GM18517 (cell line): ENCODE results near the gene KRTAP10-2.
"Not testable (repeated sequence)": the region's sequence is repeated elsewhere in the genome, so short reads cannot be mapped to it uniquely, and the experiment has no call there.

Experiments used
- ATAC-seq: cut with Tn5 transposase; IDR thresholded peaks from one replicate; pipeline ENCODE4 v1.9.1; 2021; ENCODE audit warnings: mild to moderate bottlenecking, moderate library complexity; ENCODE audit not compliant: unreplicated experiment

Gene KRTAP10-2, protein sequence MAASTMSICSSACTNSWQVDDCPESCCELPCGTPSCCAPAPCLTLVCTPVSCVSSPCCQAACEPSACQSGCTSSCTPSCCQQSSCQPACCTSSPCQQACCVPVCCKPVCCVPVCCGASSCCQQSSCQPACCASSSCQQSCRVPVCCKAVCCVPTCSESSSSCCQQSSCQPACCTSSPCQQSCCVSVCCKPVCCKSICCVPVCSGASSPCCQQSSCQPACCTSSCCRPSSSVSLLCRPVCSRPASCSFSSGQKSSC

DNA sequence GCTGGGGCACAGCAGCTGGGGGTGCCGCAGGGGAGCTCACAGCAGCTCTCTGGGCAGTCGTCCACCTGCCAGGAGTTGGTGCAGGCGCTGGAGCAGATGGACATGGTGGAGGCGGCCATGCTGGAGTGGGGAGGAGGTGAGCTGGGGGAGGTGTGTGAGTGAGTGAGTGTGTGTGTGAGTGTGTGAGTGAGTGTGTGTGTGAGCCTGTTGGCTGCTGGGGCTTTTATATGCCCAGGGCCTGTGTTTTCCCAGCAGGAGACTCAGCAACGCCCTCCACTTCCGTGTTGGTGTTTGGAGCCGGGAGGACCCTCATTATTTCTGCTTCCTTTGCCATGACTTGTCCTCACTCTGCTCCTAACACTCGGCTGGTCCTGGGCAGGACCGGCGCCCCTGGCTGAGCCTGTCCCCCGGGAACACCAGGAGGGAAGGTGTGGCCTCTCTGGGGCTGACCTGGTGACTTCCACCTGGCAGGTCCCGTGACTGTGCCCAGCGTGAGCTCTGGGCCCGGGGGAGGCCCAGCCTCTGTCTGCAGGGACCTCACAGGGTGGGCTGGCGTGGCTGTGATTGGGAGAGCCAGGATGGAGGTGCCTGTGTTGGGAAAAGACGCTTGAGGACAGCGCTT lies at the start of gene KRTAP10-2:
Gene KRTAP10-2, minus strand, starts transcription at position 166 of the 622 bp plus-strand sequence. Its CDS starts 47 bp downstream, at position 119.
- ATAC-seq, result no peak

DNA sequence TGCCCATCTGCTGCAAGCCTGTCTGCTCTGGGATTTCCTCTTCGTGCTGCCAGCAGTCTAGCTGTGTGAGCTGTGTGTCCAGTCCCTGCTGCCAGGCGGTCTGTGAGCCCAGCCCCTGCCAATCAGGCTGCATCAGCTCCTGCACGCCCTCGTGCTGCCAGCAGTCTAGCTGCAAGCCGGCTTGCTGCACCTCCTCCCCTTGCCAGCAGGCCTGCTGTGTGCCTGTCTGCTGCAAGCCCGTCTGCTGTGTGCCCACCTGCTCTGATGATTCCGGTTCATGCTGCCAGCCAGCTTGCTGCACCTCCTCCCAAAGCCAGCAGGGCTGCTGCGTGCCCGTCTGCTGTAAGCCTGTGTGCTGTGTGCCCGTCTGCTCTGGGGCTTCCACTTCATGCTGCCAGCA lies 49.8 kb upstream of the KRTAP10-2 start:
- not testable (repeated sequence) for ATAC-seq

DNA sequence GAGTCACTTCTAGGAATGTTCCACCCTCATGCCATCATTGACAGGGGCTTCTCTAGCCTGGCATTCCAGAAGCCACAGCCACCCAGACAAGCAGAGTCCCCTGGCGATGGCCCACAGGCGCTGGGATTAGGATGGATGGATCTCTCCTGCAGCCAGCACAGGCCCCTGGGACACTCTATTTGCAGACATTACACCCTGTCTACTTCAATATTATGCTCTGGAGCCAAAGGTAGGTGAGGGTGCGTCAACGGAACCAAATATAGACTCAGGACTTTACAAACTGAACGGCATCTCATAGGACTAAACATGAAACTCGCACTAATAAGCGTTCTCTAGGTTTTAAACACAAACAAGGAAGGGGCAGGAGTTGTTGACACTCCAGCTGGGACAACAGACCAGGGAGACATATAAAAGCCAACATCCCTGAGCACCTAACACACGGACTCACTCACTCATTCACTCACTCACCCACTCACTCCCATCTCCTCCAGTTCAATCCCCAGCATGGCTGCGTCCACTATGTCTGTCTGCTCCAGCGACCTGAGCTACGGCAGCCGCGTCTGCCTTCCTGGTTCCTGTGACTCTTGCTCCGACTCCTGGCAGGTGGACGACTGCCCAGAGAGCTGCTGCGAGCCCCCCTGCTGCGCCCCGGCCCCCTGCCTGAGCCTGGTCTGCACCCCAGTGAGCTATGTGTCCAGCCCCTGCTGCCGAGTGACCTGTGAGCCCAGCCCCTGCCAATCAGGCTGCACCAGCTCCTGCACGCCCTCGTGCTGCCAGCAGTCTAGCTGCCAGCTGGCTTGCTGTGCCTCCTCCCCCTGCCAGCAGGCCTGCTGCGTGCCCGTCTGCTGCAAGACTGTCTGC lies 49.0 kb upstream of the KRTAP10-2 start, which contains the start of gene KRTAP10-7:
Gene KRTAP10-7, plus strand, starts transcription at position 480 of the 861 bp plus-strand sequence. Its CDS starts 25 bp downstream, at position 505.
- ATAC-seq, result not testable (repeated sequence)

DNA sequence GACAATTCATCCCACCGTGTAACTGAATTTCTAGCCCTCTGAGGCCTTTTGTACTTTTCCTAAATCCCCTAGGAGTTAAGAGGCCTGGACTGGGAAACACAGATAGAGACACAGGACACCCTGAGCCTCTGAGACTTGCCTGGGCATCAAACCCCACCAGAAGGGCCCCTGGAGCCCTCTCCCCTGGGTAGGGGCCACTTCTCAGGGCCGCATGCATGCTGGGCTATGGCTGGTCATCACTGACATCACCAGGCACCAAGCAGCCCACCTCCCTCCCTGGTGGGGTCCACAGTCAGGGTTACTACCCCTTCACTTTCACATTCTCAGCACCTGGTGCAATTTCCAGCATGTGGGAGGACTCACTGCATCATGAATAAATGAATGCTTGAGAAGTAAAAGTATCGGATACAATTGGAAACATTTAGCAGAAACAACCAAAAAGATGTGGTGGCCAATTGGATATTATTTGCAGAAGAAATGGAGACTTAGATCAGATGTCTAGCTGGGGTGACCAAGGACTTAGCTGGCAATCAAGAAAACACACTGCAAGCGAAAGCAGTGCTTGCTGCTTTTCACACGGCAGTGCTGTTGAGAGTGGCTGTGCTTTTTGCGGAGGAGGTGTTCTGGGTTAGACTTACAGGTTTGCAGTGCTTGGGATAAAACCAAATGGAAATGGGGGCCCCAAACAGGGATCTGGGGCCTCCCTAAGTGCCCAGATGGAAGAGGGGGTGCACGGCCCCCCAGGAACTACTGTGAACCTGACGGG lies 48.1 kb upstream of the KRTAP10-2 start:
- ATAC-seq, result no peak

DNA sequence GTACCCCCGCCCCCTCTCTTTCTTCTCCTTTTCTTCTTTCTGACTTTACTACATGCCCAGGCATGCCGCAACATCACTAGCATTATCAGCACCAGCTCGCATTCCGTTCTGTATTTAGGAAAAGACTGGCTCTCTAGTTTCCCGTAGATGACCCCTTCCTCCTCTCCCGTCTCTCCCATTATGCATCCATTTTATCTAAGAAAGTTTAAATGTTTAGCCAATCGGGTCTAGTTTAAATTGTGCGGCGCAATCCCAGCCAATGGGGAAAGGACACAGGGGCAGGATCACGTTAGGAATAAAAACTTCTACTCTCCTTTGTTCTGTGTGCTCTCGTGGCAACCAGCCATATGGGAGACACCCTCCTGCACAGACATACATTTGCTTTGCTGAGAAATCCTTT lies 46.8 kb upstream of the KRTAP10-2 start:
- ATAC-seq, result no peak

DNA sequence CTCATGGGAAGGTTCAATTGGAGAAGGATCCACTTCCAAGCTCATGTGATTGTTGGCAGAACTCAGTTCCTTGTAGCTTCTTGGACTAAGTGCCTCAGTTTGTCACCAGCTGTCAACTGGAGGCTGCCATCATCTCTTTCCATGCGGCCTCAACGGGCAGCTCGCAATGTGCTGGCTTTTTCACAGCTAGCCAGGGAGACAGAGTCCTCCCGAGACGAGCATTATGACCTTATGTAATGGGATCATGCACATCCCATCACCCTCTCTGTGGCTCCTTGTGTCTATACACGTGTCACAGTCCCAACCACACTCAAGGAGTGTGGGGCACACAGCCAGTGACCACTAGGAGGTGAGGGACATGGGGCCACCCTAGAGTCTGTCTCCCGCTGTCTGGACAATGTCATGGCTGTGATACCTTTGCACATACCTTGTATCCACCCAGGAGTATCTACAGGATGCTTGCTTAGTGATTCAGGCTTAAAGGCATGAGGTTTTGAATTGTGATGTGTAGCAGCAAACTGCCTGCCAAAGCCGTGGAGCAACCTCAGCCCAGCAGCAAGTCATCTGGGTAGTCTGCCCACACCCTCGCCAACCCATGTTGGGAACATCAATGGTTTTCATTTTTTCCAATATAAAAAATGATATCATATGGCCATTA lies 44.9 kb upstream of the KRTAP10-2 start:
- ATAC-seq, result no peak

DNA sequence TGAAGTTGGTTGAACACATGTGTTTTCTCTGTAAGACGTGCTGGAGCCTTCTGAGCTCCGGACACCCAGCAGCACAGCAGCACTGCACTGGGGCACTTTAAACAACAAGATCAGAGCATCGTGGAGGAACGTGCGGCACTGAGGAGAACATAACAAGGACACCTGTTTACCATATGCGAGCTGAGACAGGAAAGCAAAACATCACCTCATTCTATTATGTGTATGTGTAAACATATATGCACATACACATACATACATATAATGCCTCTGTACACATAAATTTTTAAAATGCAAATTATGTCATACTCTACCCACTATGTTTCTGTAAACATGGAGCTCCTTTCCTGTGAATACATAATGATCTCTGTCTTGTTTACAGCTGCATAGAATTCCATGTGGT lies 44.2 kb upstream of the KRTAP10-2 start:
- ATAC-seq, result no peak

DNA sequence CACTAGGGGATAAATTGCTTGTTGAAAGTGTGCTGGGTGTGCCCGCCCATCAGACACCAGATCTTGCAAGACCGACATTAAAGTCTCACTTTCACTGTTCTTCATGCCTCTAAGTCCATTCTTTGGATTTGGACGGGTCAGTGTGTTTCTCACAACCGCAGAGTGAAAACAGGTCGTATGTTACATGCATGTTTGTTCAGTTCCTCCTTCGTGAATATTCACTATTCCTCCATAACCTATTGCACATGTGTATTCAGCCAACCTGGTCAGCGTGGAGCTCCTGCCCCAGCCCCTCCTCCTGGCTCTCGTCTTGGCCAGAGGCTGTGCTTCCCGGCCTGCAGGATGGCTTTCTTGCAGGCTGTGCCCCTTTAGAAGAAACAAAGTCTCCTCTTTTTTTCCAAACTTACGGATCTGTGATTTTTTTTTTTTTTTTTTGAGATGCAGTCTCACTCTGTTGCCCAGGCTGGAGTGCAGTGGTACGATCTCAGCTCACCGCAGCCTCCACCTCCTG lies 43.2 kb upstream of the KRTAP10-2 start:
- no peak for ATAC-seq

DNA sequence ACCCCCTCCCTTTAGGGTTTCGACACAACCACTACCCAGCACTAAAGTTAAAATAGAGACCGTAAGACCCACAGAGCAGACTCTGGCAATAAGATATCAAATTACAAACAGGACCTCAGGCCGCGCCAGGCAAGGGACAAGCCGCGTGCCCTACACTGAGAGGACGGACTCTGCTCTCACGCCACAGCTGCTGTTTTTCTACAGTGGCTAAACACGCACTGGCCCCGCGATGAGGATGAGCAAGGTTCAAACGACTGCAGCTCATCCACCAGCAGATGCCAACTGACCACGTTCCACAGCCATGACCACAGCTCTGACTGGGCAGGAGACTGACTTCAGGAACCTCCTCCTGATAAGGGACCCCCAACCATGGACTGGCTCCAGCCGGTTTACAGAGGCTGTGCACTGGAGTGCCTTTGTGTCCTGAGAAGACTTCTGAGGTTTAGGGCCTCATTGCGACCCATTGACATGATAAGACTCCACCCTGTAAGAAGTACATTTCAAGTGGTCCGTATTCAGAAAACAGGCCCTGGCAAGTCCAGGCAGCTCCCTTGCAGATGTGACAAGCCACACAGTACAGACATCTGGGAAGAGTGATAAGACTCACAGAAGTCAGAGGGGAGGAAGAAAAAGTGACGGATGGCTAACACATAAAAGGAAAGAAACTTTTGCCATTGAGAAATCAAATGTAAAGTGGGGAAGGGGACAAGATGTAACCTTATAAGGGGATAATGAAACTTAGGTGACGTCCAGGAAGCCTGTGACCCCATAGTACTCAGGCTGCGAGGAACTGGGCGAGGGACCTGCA lies 42.5 kb upstream of the KRTAP10-2 start:
- no peak for ATAC-seq

DNA sequence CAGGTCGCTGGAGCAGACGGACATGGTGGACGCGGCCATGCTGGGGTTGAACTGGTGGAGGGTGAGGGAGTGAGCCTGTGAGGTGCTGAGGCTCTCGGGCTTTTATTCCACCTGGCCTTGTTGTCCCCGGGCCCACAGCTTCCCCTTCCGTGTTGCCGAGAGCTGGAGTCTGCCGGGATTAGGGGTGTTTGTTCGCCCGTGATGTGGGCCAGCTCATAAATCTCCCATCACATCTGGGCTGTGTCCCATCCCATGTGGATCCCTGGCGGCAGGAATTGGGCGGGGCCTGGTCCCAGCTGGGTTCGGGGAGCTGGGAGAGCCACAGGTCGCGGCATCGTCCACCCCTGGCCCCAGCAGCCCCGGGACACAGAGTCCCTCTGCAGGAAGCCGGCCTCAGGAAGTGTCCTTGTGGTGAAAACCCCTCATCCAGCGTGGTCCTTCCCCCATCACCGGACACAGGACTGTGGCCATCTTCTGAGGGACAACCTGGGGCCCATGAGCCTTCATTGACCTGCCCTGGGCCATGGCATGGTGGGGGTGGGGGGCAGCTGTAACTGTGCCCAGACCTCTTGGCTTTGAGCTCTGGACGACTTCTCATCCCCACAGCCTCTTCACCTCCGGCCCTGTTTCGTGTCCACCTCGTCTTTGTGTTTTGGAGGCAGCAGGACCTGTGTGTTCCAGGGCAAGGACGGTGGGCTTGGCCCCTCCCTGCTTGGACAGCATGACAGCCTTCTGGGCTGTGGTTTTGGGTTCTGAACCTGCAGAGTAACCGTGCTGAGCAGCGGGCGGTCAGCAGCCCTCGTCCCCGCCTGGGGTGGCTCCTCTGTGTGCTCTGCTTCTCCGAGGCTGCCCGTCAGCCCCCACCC lies 41.4 kb upstream of the KRTAP10-2 start, which contains the start of gene KRTAP10-6:
Gene KRTAP10-6, minus strand, starts transcription at position 60 of the 866 bp plus-strand sequence. Its CDS starts 21 bp downstream, at position 39.
- ATAC-seq, result no peak

DNA sequence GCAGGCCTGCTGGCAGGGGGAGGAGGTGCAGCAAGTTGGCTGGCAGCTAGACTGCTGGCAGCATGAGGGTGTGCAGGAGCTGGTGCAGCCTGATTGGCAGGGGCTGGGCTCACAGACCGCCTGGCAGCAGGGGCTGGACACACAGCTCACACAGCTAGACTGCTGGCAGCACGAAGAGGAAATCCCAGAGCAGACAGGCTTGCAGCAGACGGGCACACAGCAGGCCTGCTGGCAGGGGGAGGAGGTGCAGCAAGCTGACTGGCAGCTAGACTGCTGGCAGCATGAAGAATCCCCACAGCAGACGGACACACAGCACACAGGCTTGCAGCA lies 40.5 kb upstream of the KRTAP10-2 start:
- not testable (repeated sequence) for ATAC-seq

DNA sequence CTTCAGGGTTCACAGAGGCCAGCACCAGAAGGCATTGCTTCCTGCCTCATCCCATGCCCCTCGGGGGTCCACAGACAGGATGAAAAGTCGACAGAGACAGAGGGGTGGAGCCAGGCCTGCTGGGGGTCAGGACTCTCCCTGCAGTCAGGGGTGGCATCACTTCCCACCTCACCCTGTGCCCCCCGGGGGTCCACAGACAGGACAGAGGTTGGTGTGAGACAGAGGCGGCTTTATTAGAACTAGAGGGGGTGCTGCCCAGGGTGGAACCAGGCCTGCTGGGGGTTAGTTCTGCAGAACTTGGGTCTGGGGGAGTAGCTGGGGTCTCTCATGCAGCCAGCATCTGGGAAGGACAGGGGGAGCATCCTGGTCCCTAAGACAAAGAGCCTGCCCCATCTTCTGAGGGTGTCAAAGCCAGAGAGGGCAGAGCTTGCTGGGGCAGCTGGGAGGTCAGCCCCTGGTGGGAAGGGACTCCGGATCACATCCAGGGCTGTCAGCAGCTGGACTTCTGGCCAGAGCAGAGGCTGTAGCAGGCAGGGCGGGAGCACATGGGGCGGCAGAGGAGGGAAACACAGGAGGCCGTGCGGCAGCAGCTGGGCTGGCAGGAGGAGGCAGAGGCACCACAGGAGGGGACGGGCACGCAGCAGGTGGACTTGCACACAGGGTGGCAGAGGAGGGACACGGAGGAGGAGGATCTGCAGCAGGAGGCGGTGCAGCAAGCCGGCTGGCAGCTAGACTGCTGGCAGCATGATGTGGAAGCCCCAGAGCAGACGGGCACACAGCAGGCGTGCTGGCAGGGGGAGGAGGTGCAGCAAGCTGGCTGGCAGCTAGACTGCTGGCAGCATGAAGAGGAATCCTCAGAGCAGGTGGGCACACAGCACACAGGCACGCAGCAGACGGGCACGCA lies 39.8 kb upstream of the KRTAP10-2 start:
- not testable (repeated sequence) for ATAC-seq

DNA sequence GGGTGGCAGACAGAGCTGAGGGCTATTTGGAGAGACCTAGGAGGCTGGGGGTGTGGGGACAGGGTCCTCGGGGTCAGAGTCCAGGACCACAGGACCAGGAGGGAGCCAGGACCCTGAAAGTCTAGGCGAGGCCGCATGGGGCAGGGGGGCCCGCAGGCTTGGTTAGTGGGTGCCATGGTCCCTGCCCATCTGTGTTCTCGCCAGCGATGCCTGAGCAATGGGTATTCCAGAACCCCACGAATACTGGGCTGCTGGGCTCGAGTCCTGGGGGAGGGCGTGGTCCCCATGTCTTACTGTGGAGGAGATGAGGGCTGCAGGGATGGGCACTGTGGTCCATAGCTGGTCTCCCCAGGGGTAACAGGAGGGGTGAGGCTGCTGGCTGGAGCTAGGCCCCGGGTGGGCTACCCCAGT lies 39.0 kb upstream of the KRTAP10-2 start:
- no peak for ATAC-seq

DNA sequence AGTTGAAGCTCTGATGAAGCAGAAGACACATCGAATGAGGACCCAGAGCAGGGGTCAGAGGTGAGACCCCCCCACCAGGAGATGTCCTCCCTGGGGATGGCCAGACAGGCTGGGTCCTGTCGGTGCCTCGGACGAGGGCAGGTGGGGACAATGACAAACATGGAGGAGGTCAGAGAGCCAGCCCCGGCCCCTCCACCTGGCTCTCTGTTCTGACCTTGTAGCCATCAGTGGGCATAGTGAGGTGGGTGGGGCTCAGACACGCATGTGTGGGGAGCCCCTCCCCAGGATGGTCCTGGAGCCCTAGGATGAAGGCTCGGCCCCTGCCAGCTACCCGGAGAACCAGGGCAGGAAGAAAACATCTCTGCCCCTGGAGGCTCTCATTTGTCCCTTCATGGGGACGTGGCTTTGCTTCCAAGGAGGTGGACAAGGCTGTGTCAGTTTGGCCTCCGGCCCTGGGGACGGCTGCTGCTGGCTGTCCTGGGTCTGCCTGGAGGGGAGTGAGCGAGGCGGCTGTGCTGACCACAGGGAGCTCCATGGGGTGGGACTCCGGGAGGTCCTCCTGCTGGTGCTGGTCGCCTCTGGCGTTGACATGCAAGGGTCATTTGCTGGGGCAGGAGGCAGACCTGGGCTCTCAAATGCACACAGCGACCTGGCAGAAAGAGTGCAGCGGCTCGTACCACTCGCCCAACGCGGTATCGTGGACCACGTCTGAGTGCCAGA lies 38.4 kb upstream of the KRTAP10-2 start:
- no peak for ATAC-seq

DNA sequence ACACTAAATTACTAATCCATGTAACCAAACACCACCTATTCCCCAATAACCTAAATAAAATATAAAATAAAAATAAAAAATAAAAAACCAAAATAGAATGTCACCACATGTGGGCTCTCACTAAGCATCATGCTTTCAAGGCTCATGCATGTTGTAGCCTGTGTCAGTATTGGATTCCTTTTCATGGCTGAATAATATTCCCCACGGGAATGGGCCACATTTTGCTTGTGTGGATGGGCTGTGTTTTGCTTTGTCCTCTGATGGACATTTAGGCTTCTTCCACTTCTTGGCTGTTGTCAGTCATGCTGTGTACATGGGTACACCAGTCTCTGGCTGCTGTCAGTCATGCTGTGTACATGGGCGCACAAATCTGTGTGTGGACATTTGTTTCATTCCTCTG lies 37.8 kb upstream of the KRTAP10-2 start:
- ATAC-seq, result no peak

DNA sequence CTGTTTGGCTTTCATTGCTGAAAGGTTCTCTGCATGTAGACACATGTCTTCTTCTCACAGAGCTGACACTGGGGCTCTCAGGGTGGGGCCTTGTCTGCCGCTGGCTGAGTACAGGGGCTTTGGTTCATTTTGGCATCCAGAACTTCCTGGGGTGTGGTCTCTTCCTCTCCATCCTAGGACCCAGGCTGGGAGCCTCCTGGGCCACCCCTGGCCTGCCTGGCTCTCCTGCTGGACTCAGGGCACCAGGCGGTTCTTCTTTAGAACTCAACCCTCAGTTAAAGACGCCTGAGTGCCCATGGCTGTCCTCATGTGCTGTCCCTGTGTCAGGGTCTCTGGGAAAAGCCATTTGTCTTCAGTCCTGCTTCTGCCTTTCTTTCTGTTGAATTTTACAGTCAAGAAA lies 34.6 kb upstream of the KRTAP10-2 start:
- no peak for ATAC-seq

DNA sequence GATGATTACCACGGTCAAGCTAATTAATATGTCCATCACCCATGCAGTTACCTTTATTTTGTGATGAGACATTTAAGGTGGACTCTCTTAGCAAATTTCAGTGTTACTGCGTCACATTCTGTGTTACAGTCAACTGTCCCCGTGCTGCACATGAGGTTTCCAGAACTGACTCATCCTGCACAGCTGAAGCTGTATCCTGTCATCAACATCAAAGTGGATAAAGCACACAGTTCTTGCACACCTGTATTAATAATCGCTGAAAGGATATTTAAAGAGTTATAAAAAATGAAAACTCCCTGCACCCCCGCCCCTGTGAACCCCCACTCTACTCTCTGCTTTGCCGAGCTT lies 32.5 kb upstream of the KRTAP10-2 start:
- no peak for ATAC-seq
